ENCODE data around the gene GNAS.
"Not testable (repeated sequence)": the region's sequence is repeated elsewhere in the genome, so short reads cannot be mapped to it uniquely, and the experiment has no call there.

GNAS gene

GRCh38 chr20:58825450-58825849, 27.1 kb upstream of the GNAS start:
- no peak for TF ChIP-seq TAF1 (IDR thresholded peaks at IDR 0.05; ENCODE audit: low read depth, low read length)
- no peak for TF ChIP-seq PAX5 (IDR thresholded peaks at IDR 0.05; ENCODE audit: insufficient read depth, low read length, severe bottlenecking)
- TF ChIP-seq SPI1 (IDR thresholded peaks at IDR 0.05; ENCODE audit: low read depth, low read length): no peak
- no peak for TF ChIP-seq POLR2AphosphoS5 (IDR thresholded peaks at IDR 0.05; ENCODE audit: low read depth, low read length)
- no peak for TF ChIP-seq POLR2A (IDR thresholded peaks at IDR 0.05; ENCODE audit: low read depth, low read length)
- TF ChIP-seq POU2F2 (IDR thresholded peaks at IDR 0.05; ENCODE audit: low read depth, low read length): no peak
- DNase-seq (ENCODE audit: insufficient read length, low spot score): no peak
- FAIRE-seq: no peak

DNA sequence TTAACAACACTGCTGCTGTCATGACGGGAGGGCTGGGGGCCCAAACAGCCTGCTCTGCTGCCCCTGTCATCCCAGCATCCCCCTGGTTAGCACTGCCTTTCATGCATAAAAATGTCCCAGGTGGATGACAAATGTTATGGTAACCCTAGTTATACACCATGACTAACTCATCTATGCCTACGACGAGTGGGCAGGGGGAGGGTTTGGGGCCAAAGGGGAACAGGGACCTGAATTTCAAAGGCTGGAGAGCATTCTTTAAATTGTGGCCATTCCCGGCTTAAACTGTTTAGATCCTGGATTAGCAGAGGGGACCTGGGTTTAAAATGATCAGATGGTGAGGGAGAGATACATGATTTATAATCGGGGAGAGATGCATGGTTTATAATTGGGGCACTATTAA, 26.2 kb upstream of the GNAS start:
- FAIRE-seq (no peak), DNase-seq (ENCODE audit: insufficient read length, low spot score) (no peak)
- no peak for TF ChIP-seq PAX5 (IDR thresholded peaks at IDR 0.05; ENCODE audit: insufficient read depth, low read length, severe bottlenecking)
- TF ChIP-seq TAF1 (IDR thresholded peaks at IDR 0.05; ENCODE audit: low read depth, low read length): no peak
- no peak for TF ChIP-seq POU2F2 (IDR thresholded peaks at IDR 0.05; ENCODE audit: low read depth, low read length)
- TF ChIP-seq SPI1 (IDR thresholded peaks at IDR 0.05; ENCODE audit: low read depth, low read length): no peak
- no peak for TF ChIP-seq POLR2A (IDR thresholded peaks at IDR 0.05; ENCODE audit: low read depth, low read length)
- TF ChIP-seq POLR2AphosphoS5 (IDR thresholded peaks at IDR 0.05; ENCODE audit: low read depth, low read length): no peak

DNA sequence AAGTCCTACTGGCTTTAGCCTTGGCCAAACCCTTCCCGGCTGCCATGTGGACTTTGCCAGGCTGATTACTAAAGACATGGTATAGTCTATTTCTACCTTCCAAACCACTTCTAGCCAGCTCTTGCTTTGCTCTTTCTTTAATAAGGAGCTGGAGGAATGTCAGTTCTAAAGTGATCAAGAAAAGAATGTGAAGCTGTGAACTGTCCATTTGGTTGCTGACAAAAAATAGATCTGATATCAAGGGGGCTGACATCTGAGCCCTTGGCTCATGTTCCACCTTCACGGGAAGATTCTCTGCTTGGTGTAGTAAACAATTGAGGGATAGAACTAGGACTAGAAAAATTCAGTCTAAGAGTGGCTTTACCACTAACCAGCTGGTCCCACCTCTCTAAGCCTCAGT, 24.4 kb upstream of the GNAS start:
- DNase-seq (ENCODE audit: insufficient read length, low spot score): no peak
- no peak for TF ChIP-seq POLR2A (IDR thresholded peaks at IDR 0.05; ENCODE audit: low read depth, low read length)
- TF ChIP-seq PAX5 (IDR thresholded peaks at IDR 0.05; ENCODE audit: insufficient read depth, low read length, severe bottlenecking): no peak
- no peak for TF ChIP-seq TAF1 (IDR thresholded peaks at IDR 0.05; ENCODE audit: low read depth, low read length)
- no peak for TF ChIP-seq POLR2AphosphoS5 (IDR thresholded peaks at IDR 0.05; ENCODE audit: low read depth, low read length)
- TF ChIP-seq SPI1 (IDR thresholded peaks at IDR 0.05; ENCODE audit: low read depth, low read length): no peak
- TF ChIP-seq POU2F2 (IDR thresholded peaks at IDR 0.05; ENCODE audit: low read depth, low read length): no peak
- no peak for FAIRE-seq

- DNase-seq (ENCODE audit: insufficient read length, low spot score); FAIRE-seq: not testable (repeated sequence)
These were observed 23.7 kb upstream of the GNAS start for GRCh38 chr20:58828804-58829203.

GRCh38 chr20:58829531-58829941, 23.0 kb upstream of the GNAS start:
- TF ChIP-seq POLR2AphosphoS5 (IDR thresholded peaks at IDR 0.05; ENCODE audit: low read depth, low read length) (no peak), PAX5 (IDR thresholded peaks at IDR 0.05; ENCODE audit: insufficient read depth, low read length, severe bottlenecking) (no peak), POU2F2 (IDR thresholded peaks at IDR 0.05; ENCODE audit: low read depth, low read length) (no peak), TAF1 (IDR thresholded peaks at IDR 0.05; ENCODE audit: low read depth, low read length) (no peak), POLR2A (IDR thresholded peaks at IDR 0.05; ENCODE audit: low read depth, low read length) (no peak), SPI1 (IDR thresholded peaks at IDR 0.05; ENCODE audit: low read depth, low read length) (no peak)
- FAIRE-seq: no peak
- DNase-seq (ENCODE audit: insufficient read length, low spot score): no peak

GRCh38 chr20:58832457-58832856, 20.1 kb upstream of the GNAS start:
- DNase-seq (ENCODE audit: insufficient read length, low spot score) (no peak), FAIRE-seq (no peak)
- TF ChIP-seq POLR2AphosphoS5 (IDR thresholded peaks at IDR 0.05; ENCODE audit: low read depth, low read length): no peak

GRCh38 chr20:58833921-58834320, 18.6 kb upstream of the GNAS start:
- FAIRE-seq (no peak), DNase-seq (ENCODE audit: insufficient read length, low spot score) (no peak)
- no peak for TF ChIP-seq TAF1 (IDR thresholded peaks at IDR 0.05; ENCODE audit: low read depth, low read length)
- no peak for TF ChIP-seq POU2F2 (IDR thresholded peaks at IDR 0.05; ENCODE audit: low read depth, low read length)
- no peak for TF ChIP-seq SPI1 (IDR thresholded peaks at IDR 0.05; ENCODE audit: low read depth, low read length)
- TF ChIP-seq PAX5 (IDR thresholded peaks at IDR 0.05; ENCODE audit: insufficient read depth, low read length, severe bottlenecking): no peak
- no peak for TF ChIP-seq POLR2AphosphoS5 (IDR thresholded peaks at IDR 0.05; ENCODE audit: low read depth, low read length)
- no peak for TF ChIP-seq POLR2A (IDR thresholded peaks at IDR 0.05; ENCODE audit: low read depth, low read length)

DNA sequence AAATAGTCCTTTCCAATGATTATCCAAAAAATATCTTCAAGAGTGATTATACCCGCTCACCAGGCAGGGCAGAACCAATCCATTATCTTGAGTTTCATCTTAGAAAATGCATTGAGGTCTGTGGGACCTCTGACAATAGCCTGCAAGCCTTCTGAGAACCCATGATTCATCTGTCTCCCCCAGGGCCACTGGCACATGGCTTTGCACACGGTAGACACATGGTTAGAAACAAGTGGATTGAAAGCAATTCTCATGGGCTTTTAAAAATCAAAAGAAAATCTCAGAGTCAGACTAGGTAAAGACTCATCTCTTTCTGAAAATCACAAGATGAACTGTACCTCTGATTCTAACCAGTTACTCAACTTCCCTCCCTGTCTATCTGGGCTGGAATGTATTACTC, 17.3 kb upstream of the GNAS start:
- no peak for DNase-seq (ENCODE audit: insufficient read length, low spot score)

DNA sequence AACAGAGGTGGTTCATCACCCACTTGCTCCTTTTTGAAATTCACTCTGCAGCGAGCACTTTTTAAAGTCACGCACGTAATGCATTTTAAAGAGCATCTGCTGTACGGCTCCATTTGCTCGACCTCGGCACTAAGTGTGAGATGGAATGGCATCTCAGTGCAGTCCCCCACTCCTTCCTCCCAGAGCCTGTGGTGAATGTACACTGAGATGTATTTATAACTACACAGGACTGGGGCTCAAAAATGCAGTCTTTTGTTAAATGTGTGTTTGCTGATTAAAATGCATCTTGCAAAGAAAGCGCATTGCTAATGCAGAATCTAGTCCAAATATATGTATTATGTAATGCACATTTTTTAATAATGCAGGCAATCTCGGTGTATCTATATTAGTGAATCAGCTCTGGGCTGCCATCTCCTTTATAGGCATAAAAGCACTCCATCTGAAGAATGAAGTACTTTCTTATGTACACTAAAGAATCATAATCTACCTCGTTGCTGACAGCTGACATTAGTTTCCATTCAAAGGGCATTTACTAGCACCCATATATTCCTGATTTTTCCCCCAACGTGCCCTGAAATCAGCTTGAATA, 15.8 kb upstream of the GNAS start:
- FAIRE-seq: no peak
- TF ChIP-seq PAX5 (IDR thresholded peaks at IDR 0.05; ENCODE audit: insufficient read depth, low read length, severe bottlenecking) (no peak), POLR2A (IDR thresholded peaks at IDR 0.05; ENCODE audit: low read depth, low read length) (no peak), POU2F2 (IDR thresholded peaks at IDR 0.05; ENCODE audit: low read depth, low read length) (no peak), POLR2AphosphoS5 (IDR thresholded peaks at IDR 0.05; ENCODE audit: low read depth, low read length) (no peak)

More for the DNA sequence above, 17.3 kb upstream of the GNAS start:
- TF ChIP-seq POLR2A (IDR thresholded peaks at IDR 0.05; ENCODE audit: low read depth, low read length) (no peak), POLR2AphosphoS5 (IDR thresholded peaks at IDR 0.05; ENCODE audit: low read depth, low read length) (no peak), POU2F2 (IDR thresholded peaks at IDR 0.05; ENCODE audit: low read depth, low read length) (no peak), SPI1 (IDR thresholded peaks at IDR 0.05; ENCODE audit: low read depth, low read length) (no peak), TAF1 (IDR thresholded peaks at IDR 0.05; ENCODE audit: low read depth, low read length) (no peak), PAX5 (IDR thresholded peaks at IDR 0.05; ENCODE audit: insufficient read depth, low read length, severe bottlenecking) (no peak)
- no peak for FAIRE-seq

GRCh38 chr20:58837717-58838116, 14.8 kb upstream of the GNAS start:
- no peak for FAIRE-seq
- no peak for DNase-seq (ENCODE audit: insufficient read length, low spot score)
- no peak for TF ChIP-seq SPI1 (IDR thresholded peaks at IDR 0.05; ENCODE audit: low read depth, low read length)
- no peak for TF ChIP-seq TAF1 (IDR thresholded peaks at IDR 0.05; ENCODE audit: low read depth, low read length)
- no peak for TF ChIP-seq POLR2A (IDR thresholded peaks at IDR 0.05; ENCODE audit: low read depth, low read length)
- TF ChIP-seq PAX5 (IDR thresholded peaks at IDR 0.05; ENCODE audit: insufficient read depth, low read length, severe bottlenecking): no peak
- TF ChIP-seq POU2F2 (IDR thresholded peaks at IDR 0.05; ENCODE audit: low read depth, low read length): no peak
- no peak for TF ChIP-seq POLR2AphosphoS5 (IDR thresholded peaks at IDR 0.05; ENCODE audit: low read depth, low read length)

More for the DNA sequence above, 15.8 kb upstream of the GNAS start:
- no peak for DNase-seq (ENCODE audit: insufficient read length, low spot score)

Data from GM12891 (cell line).